Choroid plexus epithelial cell (primary cell): ENCODE measurements around the gene ARHGEF11.

Experiments
- DNase-seq: peaks from one replicate; pipeline ENCODE4 v3.0.0-alpha.2; 2010; ENCODE audit warnings: low read depth
- H3K4me3 ChIP-seq: 2 replicates; pipeline ENCODE4 v1.5.1; 2011; ENCODE audit warnings: low read depth, mild to moderate bottlenecking, control low read depth, low read length, moderate library complexity
- TF ChIP-seq, protein P1 (sequence below): conservative IDR thresholded peaks from 2 replicates; pipeline ENCODE4 v1.5.1; 2011; ENCODE audit warnings: low read depth, mild to moderate bottlenecking, control low read depth, inconsistent platforms, low read length, moderate library complexity

The ARHGEF11 gene

DNA sequence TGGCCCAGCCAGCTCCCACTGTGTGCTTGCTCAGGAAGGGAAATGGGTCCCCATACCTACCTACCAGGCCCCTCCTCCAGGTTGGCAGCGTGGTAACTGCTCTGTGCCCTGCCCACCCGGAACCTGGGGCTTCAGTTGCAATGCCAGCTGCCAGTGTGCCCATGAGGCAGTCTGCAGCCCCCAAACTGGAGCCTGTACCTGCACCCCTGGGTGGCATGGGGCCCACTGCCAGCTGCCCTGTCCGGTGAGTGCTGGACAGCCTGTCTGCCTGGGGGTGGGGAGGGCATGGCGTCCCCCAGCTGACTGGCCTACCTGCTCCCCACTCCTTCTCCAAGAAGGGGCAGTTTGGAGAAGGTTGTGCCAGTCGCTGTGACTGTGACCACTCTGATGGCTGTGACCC is 135.9 kb downstream of the ARHGEF11 start:
- TF ChIP-seq, protein P1, sequence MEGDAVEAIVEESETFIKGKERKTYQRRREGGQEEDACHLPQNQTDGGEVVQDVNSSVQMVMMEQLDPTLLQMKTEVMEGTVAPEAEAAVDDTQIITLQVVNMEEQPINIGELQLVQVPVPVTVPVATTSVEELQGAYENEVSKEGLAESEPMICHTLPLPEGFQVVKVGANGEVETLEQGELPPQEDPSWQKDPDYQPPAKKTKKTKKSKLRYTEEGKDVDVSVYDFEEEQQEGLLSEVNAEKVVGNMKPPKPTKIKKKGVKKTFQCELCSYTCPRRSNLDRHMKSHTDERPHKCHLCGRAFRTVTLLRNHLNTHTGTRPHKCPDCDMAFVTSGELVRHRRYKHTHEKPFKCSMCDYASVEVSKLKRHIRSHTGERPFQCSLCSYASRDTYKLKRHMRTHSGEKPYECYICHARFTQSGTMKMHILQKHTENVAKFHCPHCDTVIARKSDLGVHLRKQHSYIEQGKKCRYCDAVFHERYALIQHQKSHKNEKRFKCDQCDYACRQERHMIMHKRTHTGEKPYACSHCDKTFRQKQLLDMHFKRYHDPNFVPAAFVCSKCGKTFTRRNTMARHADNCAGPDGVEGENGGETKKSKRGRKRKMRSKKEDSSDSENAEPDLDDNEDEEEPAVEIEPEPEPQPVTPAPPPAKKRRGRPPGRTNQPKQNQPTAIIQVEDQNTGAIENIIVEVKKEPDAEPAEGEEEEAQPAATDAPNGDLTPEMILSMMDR = no peak
- no peak for DNase-seq
- no peak overlapping the region for H3K4me3 ChIP-seq

DNA sequence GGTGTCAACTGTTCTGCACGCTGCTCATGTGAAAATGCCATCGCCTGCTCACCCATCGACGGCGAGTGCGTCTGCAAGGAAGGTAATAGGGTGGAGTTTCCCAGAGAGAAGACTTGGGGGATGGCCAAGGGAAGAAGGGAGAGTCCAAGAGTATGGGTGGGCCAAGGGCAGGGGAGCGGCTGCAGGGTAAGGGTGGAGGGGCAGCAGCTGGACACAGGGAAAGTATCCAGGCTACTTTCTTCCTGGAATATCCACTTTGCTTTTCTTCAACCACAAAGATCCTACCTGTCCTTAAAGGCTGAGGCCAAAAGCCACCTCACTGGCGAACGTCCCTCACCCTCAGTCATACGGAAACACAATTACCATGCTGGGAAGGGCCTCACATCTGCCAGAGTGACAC is 136.6 kb downstream of the ARHGEF11 start:
- H3K4me3 ChIP-seq = no peak overlapping the region
- TF ChIP-seq, protein P1 = no peak

DNA sequence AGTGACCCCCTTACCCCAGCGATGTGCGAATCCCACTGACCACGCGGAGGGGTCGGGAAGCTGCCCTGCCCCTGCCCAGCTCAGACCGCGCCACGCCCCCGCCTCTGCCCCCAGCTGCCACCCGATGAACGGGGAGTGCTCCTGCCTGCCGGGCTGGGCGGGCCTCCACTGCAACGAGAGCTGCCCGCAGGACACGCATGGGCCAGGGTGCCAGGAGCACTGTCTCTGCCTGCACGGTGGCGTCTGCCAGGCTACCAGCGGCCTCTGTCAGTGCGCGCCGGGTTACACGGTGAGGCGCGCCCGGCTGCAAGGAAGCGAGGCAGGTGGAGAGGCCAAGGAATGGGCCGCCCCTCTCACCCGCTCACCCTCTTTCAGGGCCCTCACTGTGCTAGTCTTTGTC is 137.0 kb downstream of the ARHGEF11 start:
- DNase-seq = no peak
- TF ChIP-seq, protein P1 = no peak
- no peak overlapping the region for H3K4me3 ChIP-seq

More for the DNA sequence above, 136.6 kb downstream of the ARHGEF11 start:
- DNase-seq = no peak

GRCh38 chr1:156906206-156906906 is 139.2 kb downstream of the ARHGEF11 start:
- no peak for DNase-seq
- TF ChIP-seq, protein P1 = no peak
- no peak overlapping the region for H3K4me3 ChIP-seq

DNA sequence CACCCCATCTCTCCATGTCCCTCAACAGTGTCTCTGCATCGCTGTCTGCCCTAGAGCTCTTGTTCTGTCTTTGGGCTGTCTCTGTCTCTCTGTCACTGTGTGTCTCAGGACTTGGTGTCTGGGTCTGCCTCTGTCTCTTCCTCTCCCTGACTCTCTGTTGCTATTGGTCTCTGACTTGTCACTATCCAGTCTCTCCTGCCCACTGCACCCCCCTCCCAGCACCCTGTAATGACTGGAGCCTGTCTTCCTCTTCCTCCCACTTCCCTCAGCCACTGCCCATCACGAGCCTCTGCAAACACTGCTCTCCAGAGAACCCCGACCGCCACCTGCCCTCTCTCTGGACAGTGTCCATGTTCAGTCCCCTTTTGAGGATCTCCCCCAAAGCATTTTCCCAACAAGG is 139.9 kb downstream of the ARHGEF11 start:
- TF ChIP-seq, protein P1 = no peak
- H3K4me3 ChIP-seq = no peak overlapping the region
- DNase-seq = no peak

DNA sequence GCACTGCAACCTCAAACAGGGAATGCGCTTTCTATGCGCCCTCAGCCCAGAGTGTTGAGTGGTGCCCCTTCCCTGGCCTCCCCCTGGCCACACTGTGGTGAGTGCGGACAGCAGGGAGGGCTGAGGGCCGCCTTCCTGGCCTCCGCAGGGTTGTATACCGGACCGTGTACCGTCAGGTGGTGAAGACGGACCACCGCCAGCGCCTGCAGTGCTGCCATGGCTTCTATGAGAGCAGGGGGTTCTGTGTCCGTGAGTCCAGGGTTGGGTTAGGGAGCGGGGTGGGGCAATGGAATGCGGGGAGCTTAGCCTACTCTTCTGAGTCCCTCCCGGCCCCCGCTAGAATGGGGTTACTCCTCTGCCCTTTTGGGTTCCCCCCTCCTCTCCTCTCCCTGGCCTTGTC is 140.4 kb downstream of the ARHGEF11 start:
- no peak overlapping the region for H3K4me3 ChIP-seq
- DNase-seq = no peak
- TF ChIP-seq, protein P1 = no peak
